Uterus (tissue), 4 donors: ENCODE measurements around the gene PPP6R2. TPM values are rescaled to one million over a fixed set of nuclear protein-coding genes. Genes with fewer than 3 reads are reported as not detected.

ENCODE experiments used
- DNase-seq, 2 donors: peaks; one replicate each; pipeline ENCODE4 v3.0.0-alpha.2; 2019 to 2020
- H3K27ac ChIP-seq, 2 donors: fragments of 200-600 bp; sonication (generic); 1 replicate in 1 of 2; 2 replicates in 1 of 2; pipeline ENCODE4 v1.5.1; 2016 to 2018
- H3K27me3 ChIP-seq, 2 donors: fragments of 200-600 bp; sonication (generic); one replicate each; pipeline ENCODE4 v1.5.1; 2018 to 2019; ENCODE audit warnings: control low read depth in 1 of 2
- H3K36me3 ChIP-seq, 2 donors: fragments of 200-600 bp; sonication (generic); one replicate each; pipeline ENCODE4 v1.5.1; 2019; ENCODE audit warnings: control low read depth in 1 of 2
- H3K4me1 ChIP-seq, 2 donors: fragments of 200-600 bp; sonication (generic); one replicate each; pipeline ENCODE4 v1.5.1; 2018 to 2019; ENCODE audit warnings: control low read depth in 1 of 2
- H3K4me3 ChIP-seq, 2 donors: fragments of 200-600 bp; sonication (generic); 1 replicate in 1 of 2; 2 replicates in 1 of 2; pipeline ENCODE4 v1.5.1; 2018 to 2019; ENCODE audit warnings: mild to moderate bottlenecking in 1 of 2
- H3K9me3 ChIP-seq, 2 donors: fragments of 200-600 bp; sonication (generic); one replicate each; pipeline ENCODE4 v1.5.1; 2019; ENCODE audit warnings: control low read depth in 1 of 2
- CTCF ChIP-seq, 4 experiments: fragments of 200-600 bp in 2 of 4; fragments of 450-650 bp in 2 of 4; sonication (generic) in 2 of 4; IDR thresholded peaks; one replicate each; pipeline ENCODE4 v1.5.1; 2016 to 2019; ENCODE audit warnings: antibody characterized with exemption in 4 of 4, mild to moderate bottlenecking in 2 of 4, moderate library complexity in 1 of 4
- POLR2A ChIP-seq, 2 donors: fragments of 450-650 bp; IDR thresholded peaks; one replicate each; pipeline ENCODE4 v1.6.1; 2016; ENCODE audit warnings: antibody characterized with exemption in 2 of 2, mild to moderate bottlenecking in 1 of 2, moderate library complexity in 1 of 2
- intact Hi-C: fragments of 100-400 bp; cut with DNase I; formaldehyde crosslinking; loops from one replicate; pipeline ENCODE4 v1.15.1; 2023; ENCODE audit warnings: low total_unique reads
- total RNA-seq, 4 donors: library from RNA; depleted of rRNA in 3 of 4; stranded (reverse); fragments of >200 nt in 3 of 4; gene quantifications; one replicate each; pipeline versions ENCODE4 v1.1.0 to v1.2.4, GENCODE V29; 2014 to 2023
- donor health status: DM: yes; HTN: yes; CAD: no.

The PPP6R2 gene
- total RNA-seq, 4 donors from 2014 or later = 42.4 to 73.1 (median 47.2) TPM

- intact Hi-C loops = no loop called here
- no peak for DNase-seq
These were observed 96.8 kb downstream of the PPP6R2 start for GRCh38 chr22:50439871-50440331.

GRCh38 chr22:50440544-50441249 lies 97.6 kb downstream of the PPP6R2 start:
- DNase-seq = no peak
- intact Hi-C loops = no loop called here
- Histone ChIP-seq H3K9me3 (no peaks in the 10 kb centered on the region), H3K36me3 (no peaks in the 10 kb centered on the region), H3K4me3 (no peak overlapping the region), H3K4me1 (no peaks in the 10 kb centered on the region), H3K27ac (no peak overlapping the region), H3K27me3 (no peaks in the 10 kb centered on the region)
- TF ChIP-seq CTCF (IDR thresholded peaks at IDR 0.05) (no peak), POLR2A (IDR thresholded peaks at IDR 0.05) (no peak)

More at GRCh38 chr22:50439871-50440331, 96.8 kb downstream of the PPP6R2 start:
- Histone ChIP-seq H3K4me1 (no peaks in the 10 kb centered on the region), H3K27me3 (no peaks in the 10 kb centered on the region), H3K36me3 (no peaks in the 10 kb centered on the region), H3K4me3 (no peak overlapping the region), H3K9me3 (no peaks in the 10 kb centered on the region), H3K27ac (no peak overlapping the region)
- TF ChIP-seq CTCF (IDR thresholded peaks at IDR 0.05) (no peak), POLR2A (IDR thresholded peaks at IDR 0.05) (no peak)

- intact Hi-C loops = no loop called here
- TF ChIP-seq CTCF (IDR thresholded peaks at IDR 0.05) (no peak), POLR2A (IDR thresholded peaks at IDR 0.05) (no peak)
- H3K4me3 ChIP-seq = no peak overlapping the region
- DNase-seq = no peak
- no peak overlapping the region for H3K27ac ChIP-seq
- no peaks in the 10 kb centered on the region for H3K36me3 ChIP-seq
- no peaks in the 10 kb centered on the region for H3K9me3 ChIP-seq
- H3K27me3 ChIP-seq = no peaks in the 10 kb centered on the region
- no peaks in the 10 kb centered on the region for H3K4me1 ChIP-seq
These were observed 98.4 kb downstream of the PPP6R2 start for GRCh38 chr22:50441428-50441993.

GRCh38 chr22:50443197-50443596 lies 100.1 kb downstream of the PPP6R2 start:
- TF ChIP-seq POLR2A (IDR thresholded peaks at IDR 0.05) (no peak), CTCF (IDR thresholded peaks at IDR 0.05) (no peak)
- H3K4me1 ChIP-seq = no peaks in the 10 kb centered on the region
- H3K36me3 ChIP-seq = no peaks in the 10 kb centered on the region
- H3K27me3 ChIP-seq = no peaks in the 10 kb centered on the region
- intact Hi-C loops = no loop called here
- DNase-seq = no peak
- no peak overlapping the region for H3K4me3 ChIP-seq
- H3K9me3 ChIP-seq = no peaks in the 10 kb centered on the region
- H3K27ac ChIP-seq = no peak overlapping the region

- TF ChIP-seq CTCF (IDR thresholded peaks at IDR 0.05) (no peak), POLR2A (IDR thresholded peaks at IDR 0.05) (no peak)
- DNase-seq = no peak
- intact Hi-C loops = no loop called here
- no peak overlapping the region for H3K4me3 ChIP-seq
- no peaks in the 10 kb centered on the region for H3K9me3 ChIP-seq
- no peaks in the 10 kb centered on the region for H3K36me3 ChIP-seq
- no peaks in the 10 kb centered on the region for H3K27me3 ChIP-seq
- no peak overlapping the region for H3K27ac ChIP-seq
- H3K4me1 ChIP-seq = no peaks in the 10 kb centered on the region
These were observed 100.9 kb downstream of the PPP6R2 start for GRCh38 chr22:50443801-50444625.
